Ectodermal cell (in vitro differentiated cells): ENCODE measurements around the gene FGD5.
A peak's percentile ranks its signal among the peaks of the same experiment; 100 is the strongest.
"Not testable (repeated sequence)": the region's sequence is repeated elsewhere in the genome, so short reads cannot be mapped to it uniquely, and the experiment has no call there.

Experiments
- H3K27ac ChIP-seq: 2 replicates; pipeline ENCODE4 v1.7.0; 2013; ENCODE audit warnings: mild to moderate bottlenecking, low read depth, low read length; ENCODE audit not compliant: insufficient read depth, poor library complexity, severe bottlenecking
- H3K27me3 ChIP-seq: 2 replicates; pipeline ENCODE4 v1.7.0; 2013; ENCODE audit warnings: mild to moderate bottlenecking, low read length; ENCODE audit not compliant: insufficient read depth, control insufficient read depth, poor library complexity, severe bottlenecking
- H3K36me3 ChIP-seq: one replicate; pipeline ENCODE4 v1.7.0; 2013; ENCODE audit warnings: low read length; ENCODE audit not compliant: control insufficient read depth, insufficient read depth
- H3K4me1 ChIP-seq: one replicate; pipeline ENCODE4 v1.7.0; 2013; ENCODE audit warnings: low read length; ENCODE audit not compliant: control insufficient read depth, insufficient read depth
- H3K4me3 ChIP-seq: 2 replicates; pipeline ENCODE4 v1.7.0; 2013; ENCODE audit warnings: low read depth, low read length, control low read depth; ENCODE audit not compliant: insufficient read depth
- H3K9me3 ChIP-seq: 2 replicates; pipeline ENCODE4 v1.7.0; 2013; ENCODE audit warnings: mild to moderate bottlenecking, low read length, moderate library complexity; ENCODE audit not compliant: control insufficient read depth
- WGBS, 2 experiments: methylation state at CpG; one replicate each; pipeline ENCODE4 v1.1.7; 2013; ENCODE audit warnings: missing lambda C conversion rate in 2 of 2; 5-methylcytosine and 5-hydroxymethylcytosine counted together

The FGD5 gene

GRCh38 chr3:14808025-14808424, 10.7 kb upstream of the FGD5 start:
- Histone ChIP-seq H3K27ac (no peak overlapping the region), H3K9me3 (no peaks in the 10 kb centered on the region), H3K4me3 (no peak overlapping the region), H3K27me3 (peaks cover 56% of the 10 kb centered on the region), H3K4me1 (no peaks in the 10 kb centered on the region), H3K36me3 (no peaks in the 10 kb centered on the region)

GRCh38 chr3:14808502-14809266, 10.1 kb upstream of the FGD5 start:
- 87 to 92% methylated on average over 5 of the region's 5 CpGs for WGBS, 2 experiments

GRCh38 chr3:14809611-14810010, 9.2 kb upstream of the FGD5 start:
- H3K27ac ChIP-seq, H3K9me3 ChIP-seq, H3K36me3 ChIP-seq, H3K4me1 ChIP-seq: not testable (repeated sequence)
- Histone ChIP-seq H3K4me3 (peak overlapping the region; percentile 43), H3K27me3 (peaks cover 63% of the 10 kb centered on the region)
- WGBS, 2 experiments, result 68 to 69% methylated on average over 9 of the region's 9 CpGs

More at GRCh38 chr3:14808502-14809266, 10.1 kb upstream of the FGD5 start:
- no peak overlapping the region for H3K4me3 ChIP-seq
- H3K27me3 ChIP-seq, result peaks cover 60% of the 10 kb centered on the region
- no peak overlapping the region for H3K27ac ChIP-seq
- H3K36me3 ChIP-seq, result no peaks in the 10 kb centered on the region
- H3K9me3 ChIP-seq, result no peaks in the 10 kb centered on the region
- H3K4me1 ChIP-seq, result no peaks in the 10 kb centered on the region

GRCh38 chr3:14810070-14810791, 8.5 kb upstream of the FGD5 start:
- Histone ChIP-seq H3K4me3 (peak overlapping the region; percentile 43), H3K27ac (no peak overlapping the region), H3K9me3 (no peaks in the 10 kb centered on the region), H3K36me3 (no peaks in the 10 kb centered on the region), H3K4me1 (no peaks in the 10 kb centered on the region), H3K27me3 (peaks cover 63% of the 10 kb centered on the region)
- 3% methylated on average over 82 to 83 of the region's 85 CpGs for WGBS, 2 experiments

- 1% methylated on average over 78 of the region's 78 CpGs for WGBS, 2 experiments
- H3K27me3 ChIP-seq, result peaks cover 63% of the 10 kb centered on the region
Observed at GRCh38 chr3:14810801-14811661, 7.7 kb upstream of the FGD5 start.

GRCh38 chr3:14811684-14812083, 7.1 kb upstream of the FGD5 start:
- H3K27me3 ChIP-seq, result peaks cover 63% of the 10 kb centered on the region
- no peaks in the 10 kb centered on the region for H3K4me1 ChIP-seq
- no peak overlapping the region for H3K27ac ChIP-seq
- 42 to 47% methylated on average over 7 of the region's 7 CpGs for WGBS, 2 experiments
- no peaks in the 10 kb centered on the region for H3K36me3 ChIP-seq
- no peaks in the 10 kb centered on the region for H3K9me3 ChIP-seq
- H3K4me3 ChIP-seq, result peak overlapping the region; percentile 34

More at GRCh38 chr3:14810801-14811661, 7.7 kb upstream of the FGD5 start:
- Histone ChIP-seq H3K4me1 (no peaks in the 10 kb centered on the region), H3K4me3 (peak overlapping the region; percentile 34), H3K27ac (no peak overlapping the region), H3K9me3 (no peaks in the 10 kb centered on the region), H3K36me3 (no peaks in the 10 kb centered on the region)

- Histone ChIP-seq H3K36me3 (no peaks in the 10 kb centered on the region), H3K27ac (no peak overlapping the region), H3K4me3 (no peak overlapping the region), H3K4me1 (no peaks in the 10 kb centered on the region), H3K27me3 (peaks cover 63% of the 10 kb centered on the region), H3K9me3 (no peaks in the 10 kb centered on the region)
- 84 to 89% methylated on average over 9 of the region's 9 CpGs for WGBS, 2 experiments
Observed at GRCh38 chr3:14812196-14812790, 6.5 kb upstream of the FGD5 start.

GRCh38 chr3:14814411-14814871, 4.3 kb upstream of the FGD5 start:
- no peak overlapping the region for H3K4me3 ChIP-seq
- H3K27ac ChIP-seq, result no peak overlapping the region
- H3K4me1 ChIP-seq, result no peaks in the 10 kb centered on the region
- 86% methylated on average over 4 of the region's 4 CpGs for WGBS, 2 experiments
- no peaks in the 10 kb centered on the region for H3K36me3 ChIP-seq
- peaks cover 42% of the 10 kb centered on the region for H3K27me3 ChIP-seq
- no peaks in the 10 kb centered on the region for H3K9me3 ChIP-seq

GRCh38 chr3:14816359-14816758, 2.4 kb upstream of the FGD5 start:
- 97 to 98% methylated on average over 3 of the region's 3 CpGs for WGBS, 2 experiments
- Histone ChIP-seq H3K36me3 (no peaks in the 10 kb centered on the region), H3K4me3 (no peak overlapping the region), H3K9me3 (no peaks in the 10 kb centered on the region), H3K27ac (no peak overlapping the region), H3K4me1 (no peaks in the 10 kb centered on the region), H3K27me3 (peaks cover 22% of the 10 kb centered on the region)
